NCI-H2029 (cell line): ENCODE data around the gene NDUFS8.

Source experiments
- DNase-seq: peaks from one replicate; lab custom pipeline; 2025; lab: John Stamatoyannopoulos, UW

Gene NDUFS8

DNA sequence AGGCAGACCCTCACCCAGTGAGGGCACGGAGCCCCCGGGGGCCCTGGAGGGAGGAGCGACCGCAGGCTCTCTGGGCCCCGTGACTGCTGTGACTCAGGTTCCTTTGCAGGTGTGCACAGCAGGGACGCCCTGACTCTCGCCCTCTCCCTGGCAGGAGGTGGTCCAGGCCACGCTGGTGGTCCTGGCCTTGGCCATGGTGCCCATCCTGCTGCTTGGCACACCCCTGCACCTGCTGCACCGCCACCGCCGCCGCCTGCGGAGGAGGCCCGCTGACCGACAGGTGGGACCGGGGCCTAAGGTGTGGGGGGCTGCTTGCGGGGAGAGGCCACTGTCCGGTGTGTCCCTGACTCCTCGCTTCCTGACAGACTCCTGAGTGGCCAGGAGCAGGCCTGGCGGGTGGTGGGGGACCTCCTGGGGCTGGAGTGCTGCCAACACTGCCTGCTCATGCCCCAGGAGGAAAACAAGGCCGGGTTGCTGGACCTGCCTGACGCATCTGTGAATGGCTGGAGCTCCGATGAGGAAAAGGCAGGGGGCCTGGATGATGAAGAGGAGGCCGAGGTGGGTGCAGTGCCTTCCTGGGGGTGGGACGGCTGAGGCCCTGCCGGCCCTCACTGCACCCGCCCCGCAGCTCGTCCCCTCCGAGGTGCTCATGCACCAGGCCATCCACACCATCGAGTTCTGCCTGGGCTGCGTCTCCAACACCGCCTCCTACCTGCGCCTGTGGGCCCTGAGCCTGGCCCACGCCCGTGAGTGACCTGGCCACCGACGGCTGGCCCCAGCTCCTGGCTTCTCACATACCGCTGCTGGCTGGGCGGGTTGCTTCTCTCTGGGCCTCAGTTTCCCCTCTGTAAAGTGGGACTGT is 19.3 kb downstream of the NDUFS8 start:
- DNase-seq: no peak

DNA sequence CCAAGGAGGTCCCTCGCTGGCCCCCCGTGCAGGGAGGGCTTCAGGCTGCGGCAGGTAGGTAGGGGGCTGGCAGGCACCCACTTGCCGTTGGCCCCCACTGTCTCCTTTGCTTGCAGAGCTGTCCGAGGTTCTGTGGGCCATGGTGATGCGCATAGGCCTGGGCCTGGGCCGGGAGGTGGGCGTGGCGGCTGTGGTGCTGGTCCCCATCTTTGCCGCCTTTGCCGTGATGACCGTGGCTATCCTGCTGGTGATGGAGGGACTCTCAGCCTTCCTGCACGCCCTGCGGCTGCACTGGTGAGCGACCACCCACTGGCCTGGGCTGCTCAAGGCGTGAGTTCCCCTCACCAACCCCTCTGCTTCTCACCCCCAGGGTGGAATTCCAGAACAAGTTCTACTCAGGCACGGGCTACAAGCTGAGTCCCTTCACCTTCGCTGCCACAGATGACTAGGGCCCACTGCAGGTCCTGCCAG is 19.9 kb downstream of the NDUFS8 start:
- DNase-seq: no peak

DNA sequence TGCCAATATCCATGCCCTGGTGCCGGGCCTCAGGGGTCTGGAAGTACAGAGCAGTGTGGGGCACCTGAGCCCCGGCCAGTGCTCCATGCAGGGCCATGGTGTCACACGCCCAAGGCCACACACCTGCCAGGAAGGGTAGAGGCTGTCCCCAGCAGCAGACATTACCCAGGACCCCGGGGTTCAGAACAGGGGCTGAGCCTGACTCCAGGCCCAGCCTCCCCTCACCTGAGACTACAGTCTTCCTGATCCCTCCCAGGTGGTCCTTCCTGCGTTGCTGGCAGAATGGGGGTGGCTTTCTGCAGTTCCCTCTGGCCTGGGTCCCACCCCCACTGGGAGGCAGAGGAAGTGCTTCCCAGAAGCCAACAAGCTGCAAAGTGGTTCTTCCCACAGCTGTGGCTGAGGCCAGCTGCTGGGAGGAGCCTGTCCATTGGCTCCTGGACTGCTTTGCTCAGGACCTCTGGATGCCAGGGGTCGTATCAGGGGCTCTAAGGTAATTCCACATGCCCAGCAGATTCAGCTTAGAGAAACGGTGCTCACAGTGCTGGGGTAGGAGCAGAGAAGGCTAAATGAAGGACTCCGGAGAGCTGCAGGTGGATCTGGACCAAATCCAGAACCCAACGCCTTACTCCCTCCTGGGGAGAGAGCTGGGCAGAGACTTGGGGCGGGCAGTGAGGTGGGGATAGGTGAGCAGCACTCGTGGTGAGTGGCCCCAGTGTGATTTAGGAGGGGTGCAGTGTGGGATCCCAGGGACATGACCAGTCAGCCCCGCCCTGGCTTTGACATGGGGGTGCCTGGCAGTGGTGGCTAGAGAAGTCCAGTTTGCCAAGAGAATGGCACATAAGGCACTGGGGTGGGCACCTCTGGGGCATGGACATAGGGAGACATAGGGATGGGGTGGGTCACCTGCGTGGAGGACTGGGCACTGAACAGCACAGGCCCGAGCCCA is 21.0 kb downstream of the NDUFS8 start:
- DNase-seq: no peak

DNA sequence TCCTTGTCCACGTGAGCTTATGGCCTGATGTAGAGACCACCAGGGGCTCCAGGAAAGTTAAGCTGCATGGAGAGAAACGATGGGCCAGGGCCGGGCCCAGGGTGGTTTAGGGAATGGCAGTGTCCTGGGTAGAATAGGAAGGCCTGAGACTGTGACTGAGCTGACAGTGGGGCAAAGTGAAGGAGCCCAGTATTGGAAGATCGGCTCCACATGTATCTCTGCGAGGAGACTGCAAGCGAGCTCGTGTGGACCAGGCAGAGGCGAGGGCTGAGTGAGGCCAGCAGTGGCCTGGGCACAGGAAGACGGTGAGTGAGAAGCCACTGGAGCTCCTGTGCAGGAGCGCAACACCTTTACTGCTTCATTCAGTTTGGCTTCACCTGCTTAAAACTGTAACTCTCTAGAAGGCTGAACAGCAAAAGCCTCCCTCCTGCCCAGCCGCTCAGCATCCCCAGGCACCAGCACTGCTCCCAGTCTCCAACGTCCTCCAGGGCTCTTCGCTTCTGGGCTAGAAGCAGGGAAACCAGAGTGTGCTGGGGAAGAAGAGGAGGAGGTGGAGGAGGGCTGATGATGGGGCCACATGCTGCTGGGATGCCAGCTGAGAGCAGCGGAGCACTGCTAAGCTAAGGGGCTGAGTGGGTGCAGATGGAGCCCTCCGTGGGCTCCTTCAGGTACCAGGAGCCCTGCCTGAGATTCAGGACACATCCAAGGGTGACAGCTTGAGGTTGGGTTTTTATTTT is 21.8 kb downstream of the NDUFS8 start:
- no peak for DNase-seq

DNA sequence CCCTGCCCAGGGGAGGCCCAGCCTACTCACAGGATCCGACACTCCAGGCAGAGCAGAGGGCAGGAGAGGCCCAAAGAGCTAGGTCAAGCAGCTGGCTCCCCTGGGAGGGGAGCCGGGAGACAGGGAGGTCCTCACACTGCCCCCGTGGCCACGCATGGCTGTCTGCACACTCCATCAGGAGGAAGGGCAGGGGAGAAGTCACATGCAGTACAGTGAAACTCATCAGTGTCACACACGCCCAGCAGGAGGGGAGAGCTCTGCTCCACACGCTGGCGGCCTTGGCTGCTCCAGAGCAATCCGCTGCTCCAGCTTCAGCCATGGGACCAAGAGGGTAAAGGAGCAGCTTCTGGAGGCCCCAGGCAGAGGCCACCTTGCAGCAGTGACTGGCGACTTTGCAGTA is 22.6 kb downstream of the NDUFS8 start:
- DNase-seq: no peak

DNA sequence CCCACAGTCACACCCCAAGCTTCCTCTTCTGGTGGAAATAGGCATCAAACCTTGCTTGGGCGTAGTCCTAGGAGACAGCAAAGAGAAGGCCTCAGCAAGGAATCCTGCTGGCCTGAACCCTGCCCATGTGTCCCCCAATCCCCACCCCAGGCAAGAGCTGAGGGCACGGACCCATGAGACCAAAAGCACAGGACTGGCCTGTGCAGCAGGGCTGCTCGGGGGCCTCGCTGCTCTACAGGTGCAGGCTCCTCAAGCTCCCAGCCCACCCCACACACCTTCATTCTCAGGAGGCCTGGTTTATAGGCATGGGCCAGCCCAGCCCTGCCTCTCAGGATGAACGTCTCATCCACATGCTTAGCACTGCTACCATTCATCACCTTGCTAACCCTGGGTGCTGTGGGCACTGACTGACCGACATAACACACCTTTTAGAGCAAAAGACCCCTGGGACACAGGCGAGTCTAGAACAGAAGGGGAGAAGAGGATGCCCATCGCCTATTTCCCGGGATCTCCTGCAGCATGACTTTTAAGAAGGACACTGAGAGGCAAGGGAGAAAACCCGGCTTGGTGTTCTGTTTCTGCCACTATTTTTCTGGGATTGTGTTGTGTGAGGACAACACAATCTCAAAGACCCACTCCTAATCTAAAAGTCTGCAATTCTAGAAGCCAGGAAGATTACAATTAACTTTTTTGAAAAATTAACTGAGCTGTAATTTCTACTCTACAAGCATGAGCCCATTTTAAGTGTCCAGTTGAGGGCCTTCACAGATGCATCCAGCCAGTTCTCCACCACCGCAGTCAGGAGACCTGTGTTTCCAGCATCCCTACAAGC is 23.7 kb downstream of the NDUFS8 start:
- no peak for DNase-seq

GRCh38 chr11:68056317-68057285 is 26.1 kb downstream of the NDUFS8 start:
- no peak for DNase-seq

- DNase-seq: no peak
Observed at GRCh38 chr11:68057807-68058206, 27.3 kb downstream of the NDUFS8 start.

- no peak for DNase-seq
Observed at GRCh38 chr11:68061508-68061907, 31.0 kb downstream of the NDUFS8 start.

DNA sequence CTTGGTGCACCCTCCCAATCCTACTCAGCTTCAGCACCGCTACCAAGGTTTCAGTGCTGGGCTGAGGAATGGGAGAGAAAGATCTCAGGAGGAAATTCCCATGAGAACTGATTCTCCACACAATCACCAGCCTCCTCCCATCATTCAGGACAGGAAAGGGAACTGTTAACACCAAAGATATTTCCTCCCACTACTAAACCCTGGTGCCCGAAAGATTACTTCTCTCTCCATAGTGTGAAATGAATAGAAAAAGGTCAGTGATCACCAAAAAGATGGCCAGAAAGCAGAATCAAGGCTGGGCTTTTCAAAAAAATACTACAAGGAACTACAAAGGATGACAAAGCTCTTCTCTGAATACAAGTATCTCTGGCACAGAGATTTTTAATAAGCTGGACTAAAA is 34.4 kb downstream of the NDUFS8 start:
- no peak for DNase-seq

DNA sequence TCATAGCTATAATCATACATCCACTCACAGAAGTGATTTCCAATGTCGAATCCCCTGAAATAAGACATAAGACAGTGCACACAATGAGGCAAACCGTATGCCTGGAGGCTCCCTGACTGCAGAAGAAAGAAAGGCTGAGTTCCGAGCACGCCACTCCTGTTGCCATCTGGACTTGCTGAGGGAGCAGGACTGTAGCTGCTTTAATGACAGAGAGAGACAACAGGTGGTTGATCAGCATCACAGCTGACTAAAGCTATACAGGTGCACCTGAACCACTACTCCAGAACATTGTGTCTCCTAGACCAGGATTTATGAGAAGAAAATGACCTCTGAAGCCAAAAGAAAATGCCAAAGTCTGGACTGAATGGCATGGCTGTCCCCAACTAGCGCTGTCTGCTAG is 35.4 kb downstream of the NDUFS8 start:
- DNase-seq: no peak

DNA sequence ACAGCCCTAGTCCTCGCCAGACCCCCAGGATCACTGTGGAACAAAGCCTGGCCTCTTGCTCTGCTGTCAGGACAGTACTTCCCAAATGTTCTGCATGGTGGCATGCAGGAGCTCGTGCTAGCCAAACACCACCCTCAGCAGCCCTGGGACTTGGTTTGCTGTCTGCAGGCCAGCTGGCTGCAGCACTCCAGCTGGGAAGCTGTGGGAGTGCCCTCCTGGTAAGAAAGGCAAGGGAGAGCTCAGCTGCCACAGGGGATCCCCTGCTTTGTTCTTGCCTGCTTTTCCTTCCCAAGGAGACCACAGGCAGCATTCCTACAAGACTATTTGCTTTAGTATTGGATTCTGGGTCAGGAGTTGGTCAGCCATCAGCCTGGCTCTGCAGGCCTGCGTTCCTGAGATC is 36.3 kb downstream of the NDUFS8 start:
- no peak for DNase-seq

GRCh38 chr11:68067991-68068390 is 37.5 kb downstream of the NDUFS8 start:
- no peak for DNase-seq

DNA sequence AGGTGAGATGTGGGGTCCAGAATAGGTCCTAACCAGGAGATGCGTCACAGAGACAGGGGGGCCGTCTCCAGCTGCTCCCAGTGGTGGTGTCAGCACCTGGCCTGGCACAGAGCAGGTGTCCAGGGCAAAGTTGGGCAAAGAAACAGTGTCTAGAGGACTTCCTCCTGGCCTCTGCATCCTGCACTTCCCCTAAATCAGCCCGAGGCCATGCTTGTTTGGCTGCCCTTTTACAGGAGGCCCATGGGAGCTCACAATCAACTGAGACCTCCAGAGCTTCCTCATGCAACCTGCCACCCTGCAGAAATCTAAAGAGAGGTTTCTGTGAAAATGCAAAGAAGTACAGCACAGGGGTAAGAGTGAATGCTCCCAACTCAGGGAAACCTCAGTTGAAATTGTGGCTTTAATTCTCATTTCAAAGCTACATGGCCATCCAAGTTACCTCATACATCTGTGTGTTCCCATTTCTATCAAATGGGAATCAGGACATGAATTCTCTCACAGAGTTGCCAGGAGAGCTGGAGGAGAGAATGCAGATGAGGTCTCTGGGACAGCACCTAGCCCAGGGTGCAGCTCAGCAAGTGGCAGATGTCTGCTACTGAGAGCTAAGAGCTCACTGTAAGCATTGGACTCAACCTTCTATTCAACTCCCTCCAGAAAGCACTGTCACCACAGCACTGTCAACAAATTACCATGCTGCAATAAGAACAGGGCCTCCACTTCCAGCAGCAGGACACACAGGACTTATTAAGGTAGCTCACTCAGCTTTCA is 41.0 kb downstream of the NDUFS8 start:
- DNase-seq: no peak

DNA sequence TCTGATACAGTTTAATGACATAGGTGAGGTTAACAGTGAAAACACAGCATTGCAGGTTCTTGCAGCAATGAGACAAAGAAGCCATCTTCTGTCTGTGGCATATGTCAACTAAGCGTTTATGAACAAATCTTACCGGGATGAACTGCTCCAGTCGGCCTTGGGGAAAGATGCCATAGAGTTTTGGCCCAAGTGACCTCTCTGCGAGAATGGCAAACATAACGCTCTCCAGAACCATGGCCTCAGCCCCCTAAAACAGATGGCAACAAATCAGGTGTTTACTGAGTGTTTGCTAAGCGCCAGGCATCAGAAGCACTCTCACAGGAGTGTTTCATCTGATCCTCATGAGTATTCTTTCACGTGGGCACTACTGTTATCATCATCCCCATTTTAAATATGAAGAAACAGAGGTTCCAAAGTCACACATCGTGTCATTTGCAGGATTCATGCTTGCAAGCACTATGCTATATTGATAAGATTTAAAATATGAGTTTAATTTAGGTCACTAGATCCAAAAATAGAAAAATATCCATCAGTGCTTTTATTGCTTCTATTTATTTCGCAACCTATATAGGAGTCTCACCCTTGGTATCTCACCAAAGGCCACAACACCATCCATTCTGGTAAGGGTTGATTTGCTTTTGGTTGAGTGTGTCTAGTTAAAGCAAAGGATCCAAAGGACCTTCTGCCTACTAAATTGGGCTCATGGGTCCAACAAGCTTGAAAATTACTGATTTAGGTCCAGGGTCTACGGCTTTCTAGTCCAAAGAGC is 44.3 kb downstream of the NDUFS8 start:
- no peak for DNase-seq

- DNase-seq: no peak
Observed at GRCh38 chr11:68076371-68077042, 46.0 kb downstream of the NDUFS8 start.

DNA sequence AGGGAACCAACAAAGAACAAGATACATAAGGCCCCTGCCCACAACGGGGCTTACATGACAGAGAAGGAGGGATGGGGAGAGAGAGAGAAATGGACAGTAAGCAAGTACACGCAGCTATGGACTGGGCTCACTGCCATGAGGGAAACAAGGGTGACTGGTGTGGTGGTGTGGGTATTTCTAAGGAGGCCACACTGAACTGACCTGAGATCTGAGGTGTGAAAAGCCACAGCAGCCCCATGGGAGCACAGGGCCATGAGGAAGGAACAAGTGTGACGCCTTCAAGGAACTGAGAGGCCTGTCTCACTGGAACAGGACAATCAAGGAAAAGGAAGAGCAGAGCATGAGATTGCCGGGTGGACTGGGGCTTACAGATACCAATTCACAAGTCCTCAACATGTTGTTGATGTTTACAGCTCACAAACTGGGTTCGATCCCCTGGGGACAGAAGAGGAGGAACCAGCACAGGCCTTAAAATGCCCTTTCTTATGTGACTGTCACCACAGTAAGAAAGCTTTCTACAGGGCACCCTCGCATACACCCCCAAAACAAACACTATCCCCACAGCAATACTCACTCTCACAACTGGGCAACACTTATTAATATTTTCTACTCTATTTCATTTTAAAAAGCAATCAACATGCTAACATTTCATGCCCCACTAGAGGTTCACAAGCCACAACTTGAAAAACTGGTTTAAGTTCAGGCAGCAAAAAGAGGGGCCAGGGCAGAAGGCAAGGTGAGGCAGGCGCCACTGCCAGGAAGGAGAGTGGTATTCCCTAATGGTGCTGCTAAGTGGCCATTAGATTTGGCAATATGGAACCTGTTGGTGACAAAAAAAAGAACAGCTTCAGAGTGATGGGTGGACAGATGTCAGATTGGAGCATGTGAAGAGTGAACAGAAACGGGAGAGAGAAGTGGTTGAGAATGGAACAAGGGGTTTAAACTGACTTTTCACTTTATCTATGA is 47.4 kb downstream of the NDUFS8 start:
- no peak for DNase-seq
